Activated CD4-positive, alpha-beta T cell treated with anti-CD3 and anti-CD28 coated beads for 1 hour (primary cell): Measurements from ENCODE around the gene EML2.
"Not testable (repeated sequence)": the region's sequence is repeated elsewhere in the genome, so short reads cannot be mapped to it uniquely, and the experiment has no call there.

Experiments used
- DNase-seq: peaks from one replicate; pipeline ENCODE4 v3.0.0-alpha.2; 2020

Gene EML2

GRCh38 chr19:45645631-45646344, 6.6 kb upstream of the EML2 start:
- peak; percentile 52 for DNase-seq

- DNase-seq = no peak
Measured at GRCh38 chr19:45645068-45645630, 6.0 kb upstream of the EML2 start.

- no peak for DNase-seq
Measured at GRCh38 chr19:45643927-45644771, 5.0 kb upstream of the EML2 start.

GRCh38 chr19:45643024-45643926, 4.1 kb upstream of the EML2 start:
- DNase-seq = peak; percentile 82

- DNase-seq = peak; percentile 25
Measured at GRCh38 chr19:45641274-45642105, 2.3 kb upstream of the EML2 start.

- DNase-seq = no peak
Measured at GRCh38 chr19:45640849-45641273, 1.7 kb upstream of the EML2 start.

- no peak for DNase-seq
Measured at GRCh38 chr19:45637890-45638667, 1.1 kb downstream of the EML2 start.

GRCh38 chr19:45636902-45637301, 2.3 kb downstream of the EML2 start:
- no peak for DNase-seq

- no peak for DNase-seq
Measured at GRCh38 chr19:45636275-45636674, 2.9 kb downstream of the EML2 start.

GRCh38 chr19:45632468-45633196, 6.6 kb downstream of the EML2 start:
- peak; percentile 16 for DNase-seq

- no peak for DNase-seq
Measured at GRCh38 chr19:45630463-45630862, 8.7 kb downstream of the EML2 start.

- DNase-seq = no peak
Measured at GRCh38 chr19:45629704-45630103, 9.5 kb downstream of the EML2 start.

GRCh38 chr19:45628219-45628618, 11.0 kb downstream of the EML2 start:
- not testable (repeated sequence) for DNase-seq

- no peak for DNase-seq
Measured at GRCh38 chr19:45623984-45624383, 15.2 kb downstream of the EML2 start.

GRCh38 chr19:45621976-45622503, 17.2 kb downstream of the EML2 start:
- DNase-seq = no peak

- no peak for DNase-seq
Measured at GRCh38 chr19:45621389-45621788, 17.8 kb downstream of the EML2 start.

GRCh38 chr19:45616704-45617017, 22.5 kb downstream of the EML2 start:
- DNase-seq = no peak

- DNase-seq = peak; percentile 39
Measured at GRCh38 chr19:45615795-45616703, 23.1 kb downstream of the EML2 start.

- DNase-seq = not testable (repeated sequence)
Measured at GRCh38 chr19:45615056-45615455, 24.1 kb downstream of the EML2 start.
